ENCODE results near the gene VEPH1.

Gene VEPH1

GRCh38 chr3:157306502-157306901 is 196.7 kb downstream of the VEPH1 start:
- Histone ChIP-seq H3K4me3 (ENCODE audit: low read depth in 1 of 2, low read length in 2 of 2) (no peak overlapping the region), H3K27ac (ENCODE audit: low read depth, low read length) (no peak overlapping the region), H3K27me3 (ENCODE audit: control insufficient read depth in 1 of 2, insufficient read depth in 2 of 2, low read length in 2 of 2) (no peaks in the 10 kb centered on the region), H3K9me3 (ENCODE audit: low read length) (no peaks in the 10 kb centered on the region), H3K4me1 (ENCODE audit: insufficient read depth, low read length) (no peaks in the 10 kb centered on the region), H3K9ac (ENCODE audit: low read length) (no peak overlapping the region), H3K36me3 (ENCODE audit: insufficient read depth, low read length) (no peaks in the 10 kb centered on the region)

GRCh38 chr3:157305392-157305791 is 197.8 kb downstream of the VEPH1 start:
- no peak overlapping the region for H3K4me3 ChIP-seq (ENCODE audit: low read depth in 1 of 2, low read length in 2 of 2)
- H3K27ac ChIP-seq (ENCODE audit: low read depth, low read length) = no peak overlapping the region
- no peaks in the 10 kb centered on the region for H3K27me3 ChIP-seq (ENCODE audit: control insufficient read depth in 1 of 2, insufficient read depth in 2 of 2, low read length in 2 of 2)
- H3K9me3 ChIP-seq (ENCODE audit: low read length) = no peaks in the 10 kb centered on the region
- H3K36me3 ChIP-seq (ENCODE audit: insufficient read depth, low read length) = no peaks in the 10 kb centered on the region
- H3K9ac ChIP-seq (ENCODE audit: low read length) = no peak overlapping the region
- no peaks in the 10 kb centered on the region for H3K4me1 ChIP-seq (ENCODE audit: insufficient read depth, low read length)

DNA sequence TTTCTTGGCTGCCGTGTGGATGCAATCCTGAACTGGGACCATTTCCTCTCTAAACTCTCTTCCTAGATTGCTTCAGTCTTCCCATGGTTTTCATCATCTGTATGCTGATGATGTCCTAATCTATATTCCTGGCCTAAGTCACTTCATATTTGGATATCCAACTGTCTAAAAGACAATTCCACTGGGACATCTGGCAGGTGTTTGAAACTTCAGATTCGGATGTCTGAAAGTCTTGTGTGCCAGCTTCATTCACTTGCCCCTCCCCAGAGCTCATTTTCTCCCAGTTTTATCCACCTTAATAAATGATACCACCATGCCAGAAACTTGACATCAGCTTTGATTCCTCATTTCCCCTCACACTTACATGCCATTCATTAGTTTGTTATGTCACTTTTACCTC is 201.5 kb downstream of the VEPH1 start:
- Histone ChIP-seq H3K27me3 (ENCODE audit: control insufficient read depth in 1 of 2, insufficient read depth in 2 of 2, low read length in 2 of 2) (no peaks in the 10 kb centered on the region), H3K27ac (ENCODE audit: low read depth, low read length) (no peak overlapping the region), H3K4me1 (ENCODE audit: insufficient read depth, low read length) (no peaks in the 10 kb centered on the region), H3K9me3 (ENCODE audit: low read length) (no peaks in the 10 kb centered on the region), H3K9ac (ENCODE audit: low read length) (no peak overlapping the region), H3K36me3 (ENCODE audit: insufficient read depth, low read length) (no peaks in the 10 kb centered on the region), H3K4me3 (ENCODE audit: low read depth in 1 of 2, low read length in 2 of 2) (no peak overlapping the region)

DNA sequence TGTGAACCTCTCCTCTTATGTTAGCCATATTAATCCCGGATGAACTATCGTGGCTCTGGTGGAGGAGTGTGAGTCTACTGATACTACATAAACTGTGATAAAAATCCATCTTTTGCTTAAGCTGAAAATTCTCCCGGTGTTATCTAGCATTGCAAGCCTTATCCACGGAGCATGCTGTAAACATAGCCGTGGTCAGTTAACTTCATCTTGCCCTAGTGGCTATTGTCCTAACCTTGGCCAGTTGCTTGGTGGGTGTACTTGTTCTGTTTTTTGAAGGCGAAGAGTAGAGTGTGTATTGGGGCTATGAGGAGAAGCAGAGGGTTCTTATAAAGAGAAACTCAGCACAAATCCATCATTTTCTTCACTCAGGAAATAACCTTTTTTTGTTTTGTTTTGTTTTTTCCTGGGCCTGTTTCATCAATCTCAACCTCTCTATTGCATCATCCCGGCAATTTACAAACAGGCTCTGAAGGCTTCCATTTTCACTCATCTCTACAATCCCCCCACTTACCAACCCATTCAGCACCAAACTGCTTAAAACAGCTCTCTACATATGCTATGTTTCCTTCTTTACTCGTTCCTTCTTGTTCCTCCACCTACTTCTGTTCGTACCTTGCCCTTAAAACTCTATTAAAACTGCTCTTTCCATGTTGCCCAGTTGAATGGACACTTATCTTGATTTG is 202.1 kb downstream of the VEPH1 start:
- Histone ChIP-seq H3K27ac (ENCODE audit: low read depth, low read length) (no peak overlapping the region), H3K4me1 (ENCODE audit: insufficient read depth, low read length) (no peaks in the 10 kb centered on the region), H3K36me3 (ENCODE audit: insufficient read depth, low read length) (no peaks in the 10 kb centered on the region), H3K4me3 (ENCODE audit: low read depth in 1 of 2, low read length in 2 of 2) (no peak overlapping the region), H3K9ac (ENCODE audit: low read length) (no peak overlapping the region), H3K9me3 (ENCODE audit: low read length) (no peaks in the 10 kb centered on the region), H3K27me3 (ENCODE audit: control insufficient read depth in 1 of 2, insufficient read depth in 2 of 2, low read length in 2 of 2) (no peaks in the 10 kb centered on the region)

DNA sequence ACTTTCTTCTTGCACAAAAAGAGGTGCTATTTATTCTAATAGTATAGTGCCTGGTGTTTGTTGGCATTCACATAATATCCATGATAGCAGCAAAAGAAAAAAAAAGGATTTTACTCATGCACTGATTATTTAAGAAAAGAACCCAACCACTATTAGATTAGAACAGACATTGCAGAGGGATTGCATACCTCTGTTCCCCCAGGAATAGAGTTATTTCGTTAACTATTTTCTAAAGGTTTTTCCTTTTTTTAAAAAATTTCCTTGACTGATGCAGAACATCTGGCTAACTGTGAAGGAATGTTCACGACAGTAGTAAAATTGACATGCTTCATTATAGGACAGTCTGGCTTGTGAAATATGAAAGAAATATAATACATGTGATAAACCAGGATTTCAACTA is 203.1 kb downstream of the VEPH1 start:
- Histone ChIP-seq H3K27ac (ENCODE audit: low read depth, low read length) (no peak overlapping the region), H3K36me3 (ENCODE audit: insufficient read depth, low read length) (no peaks in the 10 kb centered on the region), H3K9me3 (ENCODE audit: low read length) (no peaks in the 10 kb centered on the region), H3K9ac (ENCODE audit: low read length) (no peak overlapping the region), H3K27me3 (ENCODE audit: control insufficient read depth in 1 of 2, insufficient read depth in 2 of 2, low read length in 2 of 2) (no peaks in the 10 kb centered on the region), H3K4me1 (ENCODE audit: insufficient read depth, low read length) (no peaks in the 10 kb centered on the region), H3K4me3 (ENCODE audit: low read depth in 1 of 2, low read length in 2 of 2) (no peak overlapping the region)

DNA sequence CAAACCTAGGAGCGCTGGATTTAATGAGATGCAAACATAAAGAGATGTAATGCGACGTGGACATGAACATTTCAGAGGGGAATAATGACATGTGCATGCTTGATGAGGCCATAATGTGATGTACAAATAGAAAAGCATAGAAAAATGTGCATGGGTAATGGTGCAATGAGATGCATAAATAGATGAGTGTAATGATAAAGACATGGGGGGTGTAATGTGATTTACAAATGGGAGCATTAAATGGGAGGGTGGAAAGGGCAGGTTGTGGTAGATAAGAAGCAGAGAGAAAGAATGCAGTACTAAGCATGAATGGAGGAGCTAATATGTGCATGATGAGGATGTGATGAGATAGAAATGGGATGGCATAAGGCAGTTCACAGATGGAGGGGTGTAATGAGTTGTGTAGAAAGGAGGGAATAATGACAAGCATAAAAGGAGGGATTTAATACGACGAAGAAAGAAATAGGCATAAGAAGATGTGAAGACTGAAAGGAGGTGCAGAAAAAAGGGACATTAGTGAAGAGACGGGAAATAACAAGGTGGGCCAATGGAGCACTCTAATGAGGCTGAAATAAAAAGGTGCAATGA is 205.8 kb downstream of the VEPH1 start:
- Histone ChIP-seq H3K9me3 (ENCODE audit: low read length) (no peaks in the 10 kb centered on the region), H3K27ac (ENCODE audit: low read depth, low read length) (no peak overlapping the region), H3K4me3 (ENCODE audit: low read depth in 1 of 2, low read length in 2 of 2) (no peak overlapping the region), H3K4me1 (ENCODE audit: insufficient read depth, low read length) (no peaks in the 10 kb centered on the region), H3K27me3 (ENCODE audit: control insufficient read depth in 1 of 2, insufficient read depth in 2 of 2, low read length in 2 of 2) (no peaks in the 10 kb centered on the region), H3K9ac (ENCODE audit: low read length) (no peak overlapping the region), H3K36me3 (ENCODE audit: insufficient read depth, low read length) (no peaks in the 10 kb centered on the region)

- H3K9ac ChIP-seq (ENCODE audit: low read length) = no peak overlapping the region
- H3K27me3 ChIP-seq (ENCODE audit: control insufficient read depth in 1 of 2, insufficient read depth in 2 of 2, low read length in 2 of 2) = no peaks in the 10 kb centered on the region
- no peaks in the 10 kb centered on the region for H3K36me3 ChIP-seq (ENCODE audit: insufficient read depth, low read length)
- H3K4me1 ChIP-seq (ENCODE audit: insufficient read depth, low read length) = no peaks in the 10 kb centered on the region
- no peaks in the 10 kb centered on the region for H3K9me3 ChIP-seq (ENCODE audit: low read length)
- H3K4me3 ChIP-seq (ENCODE audit: low read depth in 1 of 2, low read length in 2 of 2) = no peak overlapping the region
- no peak overlapping the region for H3K27ac ChIP-seq (ENCODE audit: low read depth, low read length)
These were observed 208.3 kb downstream of the VEPH1 start for GRCh38 chr3:157294953-157295352.

DNA sequence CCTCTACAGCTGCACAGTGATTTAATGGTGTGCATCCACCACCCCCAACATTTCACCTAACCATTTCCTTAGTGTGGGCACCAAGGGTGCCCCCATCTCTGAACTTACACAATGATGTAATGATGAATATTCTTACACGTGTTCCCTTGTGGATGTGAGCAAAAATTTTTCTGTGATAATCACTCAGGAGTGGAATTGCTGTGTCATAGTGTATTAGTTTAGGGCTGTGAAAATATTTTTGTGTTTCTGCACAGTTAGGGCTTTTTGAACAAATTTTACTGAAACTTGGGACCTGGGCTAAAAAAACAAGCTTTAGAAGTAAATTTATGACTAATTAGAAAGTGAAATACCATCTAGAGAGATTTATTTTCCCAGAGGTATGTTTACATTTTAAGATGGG is 208.7 kb downstream of the VEPH1 start:
- no peak overlapping the region for H3K4me3 ChIP-seq (ENCODE audit: low read depth in 1 of 2, low read length in 2 of 2)
- no peak overlapping the region for H3K9ac ChIP-seq (ENCODE audit: low read length)
- H3K27me3 ChIP-seq (ENCODE audit: control insufficient read depth in 1 of 2, insufficient read depth in 2 of 2, low read length in 2 of 2) = no peaks in the 10 kb centered on the region
- H3K4me1 ChIP-seq (ENCODE audit: insufficient read depth, low read length) = no peaks in the 10 kb centered on the region
- no peak overlapping the region for H3K27ac ChIP-seq (ENCODE audit: low read depth, low read length)
- no peaks in the 10 kb centered on the region for H3K9me3 ChIP-seq (ENCODE audit: low read length)
- H3K36me3 ChIP-seq (ENCODE audit: insufficient read depth, low read length) = no peaks in the 10 kb centered on the region

DNA sequence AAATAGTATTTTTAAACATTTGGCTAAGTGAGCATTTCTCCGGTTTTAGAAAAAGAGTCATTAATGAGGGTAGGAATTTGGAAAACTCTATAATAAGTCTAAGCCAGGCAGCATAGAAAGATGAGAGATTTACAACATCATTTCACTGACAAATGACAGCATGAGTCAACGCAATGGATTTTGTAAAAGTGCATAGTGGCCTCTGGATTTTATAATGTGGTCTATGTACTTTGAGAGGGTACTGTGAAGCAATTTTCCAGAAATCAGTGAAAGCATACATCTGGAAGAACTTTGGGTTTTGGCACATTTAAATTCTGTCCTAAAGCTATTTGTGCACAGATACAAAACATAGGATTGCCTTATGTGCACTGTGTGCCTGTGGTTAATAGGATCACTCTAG is 212.4 kb downstream of the VEPH1 start:
- Histone ChIP-seq H3K27ac (ENCODE audit: low read depth, low read length) (no peak overlapping the region), H3K9me3 (ENCODE audit: low read length) (no peaks in the 10 kb centered on the region), H3K9ac (ENCODE audit: low read length) (no peak overlapping the region), H3K4me1 (ENCODE audit: insufficient read depth, low read length) (no peaks in the 10 kb centered on the region), H3K36me3 (ENCODE audit: insufficient read depth, low read length) (no peaks in the 10 kb centered on the region), H3K27me3 (ENCODE audit: control insufficient read depth in 1 of 2, insufficient read depth in 2 of 2, low read length in 2 of 2) (no peaks in the 10 kb centered on the region), H3K4me3 (ENCODE audit: low read depth in 1 of 2, low read length in 2 of 2) (no peak overlapping the region)

- H3K9me3 ChIP-seq (ENCODE audit: low read length) = no peaks in the 10 kb centered on the region
- H3K4me1 ChIP-seq (ENCODE audit: insufficient read depth, low read length) = no peaks in the 10 kb centered on the region
- H3K27ac ChIP-seq (ENCODE audit: low read depth, low read length) = no peak overlapping the region
- no peaks in the 10 kb centered on the region for H3K36me3 ChIP-seq (ENCODE audit: insufficient read depth, low read length)
- no peak overlapping the region for H3K9ac ChIP-seq (ENCODE audit: low read length)
- H3K27me3 ChIP-seq (ENCODE audit: control insufficient read depth in 1 of 2, insufficient read depth in 2 of 2, low read length in 2 of 2) = no peaks in the 10 kb centered on the region
- H3K4me3 ChIP-seq (ENCODE audit: low read depth in 1 of 2, low read length in 2 of 2) = no peak overlapping the region
These were observed 217.2 kb downstream of the VEPH1 start for GRCh38 chr3:157285966-157286365.

- Histone ChIP-seq H3K9ac (ENCODE audit: low read length) (no peak overlapping the region), H3K4me3 (ENCODE audit: low read depth in 1 of 2, low read length in 2 of 2) (no peak overlapping the region), H3K27ac (ENCODE audit: low read depth, low read length) (no peak overlapping the region), H3K9me3 (ENCODE audit: low read length) (no peaks in the 10 kb centered on the region), H3K36me3 (ENCODE audit: insufficient read depth, low read length) (no peaks in the 10 kb centered on the region), H3K27me3 (ENCODE audit: control insufficient read depth in 1 of 2, insufficient read depth in 2 of 2, low read length in 2 of 2) (no peaks in the 10 kb centered on the region), H3K4me1 (ENCODE audit: insufficient read depth, low read length) (no peaks in the 10 kb centered on the region)
These were observed 218.1 kb downstream of the VEPH1 start for GRCh38 chr3:157285141-157285540.

- H3K9me3 ChIP-seq (ENCODE audit: low read length) = no peaks in the 10 kb centered on the region
- H3K27me3 ChIP-seq (ENCODE audit: control insufficient read depth in 1 of 2, insufficient read depth in 2 of 2, low read length in 2 of 2) = no peaks in the 10 kb centered on the region
- H3K36me3 ChIP-seq (ENCODE audit: insufficient read depth, low read length) = no peaks in the 10 kb centered on the region
- H3K9ac ChIP-seq (ENCODE audit: low read length) = no peak overlapping the region
- no peak overlapping the region for H3K27ac ChIP-seq (ENCODE audit: low read depth, low read length)
- no peaks in the 10 kb centered on the region for H3K4me1 ChIP-seq (ENCODE audit: insufficient read depth, low read length)
- no peak overlapping the region for H3K4me3 ChIP-seq (ENCODE audit: low read depth in 1 of 2, low read length in 2 of 2)
These were observed 218.5 kb downstream of the VEPH1 start for GRCh38 chr3:157284688-157285087.
